ENCODE data around the gene LILRB3.

DNA sequence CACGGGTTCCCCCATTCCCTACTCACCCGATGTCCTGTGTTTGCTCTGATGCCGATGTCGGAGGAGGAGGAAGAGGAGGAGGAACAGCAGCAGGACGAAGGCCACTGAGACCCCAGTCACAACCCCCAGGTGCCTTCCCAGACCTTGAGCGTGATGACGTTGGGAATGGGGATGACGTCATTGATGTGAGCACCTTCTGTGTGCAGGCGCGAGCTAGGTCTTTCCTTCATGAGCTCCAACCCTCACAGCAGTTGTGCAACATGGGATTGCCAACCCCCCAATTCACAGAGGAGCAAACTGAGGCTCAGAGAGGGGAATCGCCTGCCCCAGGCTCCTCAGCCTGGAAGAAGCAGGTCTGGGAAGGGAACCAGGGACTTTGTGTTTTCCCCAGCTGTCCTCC, 30.0 kb upstream of the LILRB3 start:
- TF ChIP-seq CTCF (IDR thresholded peaks at IDR 0.05) (no peak), POLR2A (IDR thresholded peaks at IDR 0.05) (no peak)

All from heart left ventricle (tissue), 13 donors.